ENCODE data around the gene PKMYT1. TPM values are rescaled to one million over a fixed set of nuclear protein-coding genes. Genes with fewer than 3 reads are reported as not detected.

PKMYT1 gene
- polyA plus RNA-seq (ENCODE audit: insufficient read length in 10 of 10) = 10 to 100 TPM in 4 of 10 donors, 1 to 10 TPM in 6; 5.8 to 23.0 (median 9.5) TPM
- long read RNA-seq, donor 1 = 0 reads
- long read RNA-seq, donor 2, partial matches to known transcripts = 6 of 8 reads
- long read RNA-seq, donor 2, other reads (novel, unspliced or antisense) = 0 of 8 reads
- long read RNA-seq, donor 3 = 0 reads
- long read RNA-seq, donor 4, partial matches to known transcripts = 0 of 2 reads
- long read RNA-seq, donor 4, other reads (novel, unspliced or antisense) = 0 of 2 reads
- long read RNA-seq, donor 5, partial matches to known transcripts = 0 of 3 reads
- long read RNA-seq, donor 5, other reads (novel, unspliced or antisense) = 0 of 3 reads
- long read RNA-seq, donor 6, partial matches to known transcripts = 14 of 18 reads
- long read RNA-seq, donor 6, other reads (novel, unspliced or antisense) = 0 of 18 reads
- long read RNA-seq, donor 7, partial matches to known transcripts = 0 of 1 reads
- long read RNA-seq, donor 7, other reads (novel, unspliced or antisense) = 0 of 1 reads
- long read RNA-seq, donor 8 = 0 reads
- long read RNA-seq, donor 9, partial matches to known transcripts = 0 of 1 reads
- long read RNA-seq, donor 9, other reads (novel, unspliced or antisense) = 0 of 1 reads

- peak; percentile 90 to 97 (median 95) for DNase-seq
Observed at GRCh38 chr16:2980227-2981176, at the start of gene PKMYT1. TSS of gene PKMYT1 (minus strand) at chr16:2980446. CDS start at chr16:2979657, 789 bp downstream.

GRCh38 chr16:3029491-3030221, 49.4 kb upstream of the PKMYT1 start:
- DNase-seq = peak in 2 of 3 donors; percentile 36 to 66

GRCh38 chr16:3028716-3029319, 48.6 kb upstream of the PKMYT1 start:
- peak in 1 of 3 donors; percentile 37 for DNase-seq

DNA sequence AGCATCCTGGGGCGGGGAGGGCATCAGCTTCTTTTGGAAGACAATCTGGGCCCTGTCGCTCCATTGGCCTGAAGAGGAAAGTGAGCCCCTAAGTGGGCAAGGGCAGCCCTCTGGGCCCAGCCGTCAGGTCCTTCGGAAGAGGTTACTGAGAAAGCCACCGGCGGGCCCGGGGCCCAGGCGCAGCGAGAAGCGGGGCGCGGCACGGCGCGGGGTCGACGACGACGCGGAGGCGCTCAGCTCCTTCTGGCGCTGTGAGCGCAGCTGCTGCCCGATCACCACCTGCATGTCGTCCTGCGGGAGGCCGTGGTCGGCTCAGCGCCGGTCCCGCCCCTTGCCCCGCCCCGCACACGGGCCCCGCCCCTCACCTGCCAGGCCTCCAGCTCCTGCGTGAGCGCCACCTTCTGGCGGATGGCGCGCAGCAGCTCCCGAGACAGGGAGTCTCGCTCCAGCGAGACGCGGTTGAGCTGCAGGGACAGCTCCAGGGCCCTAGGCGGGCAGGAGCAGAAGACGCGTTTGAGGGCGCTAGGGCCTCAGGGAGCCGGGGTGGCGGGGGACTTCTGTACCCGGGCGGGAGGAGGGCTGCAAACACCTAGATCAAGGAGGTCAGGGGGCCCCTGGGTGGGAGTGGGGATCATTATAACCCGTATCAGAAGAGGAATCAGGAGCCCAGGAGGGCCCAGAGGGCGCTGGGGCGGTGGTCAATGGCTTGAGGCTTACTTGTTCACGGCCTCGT, 47.9 kb upstream of the PKMYT1 start:
- DNase-seq = peak; percentile 67 to 80 (median 76)

DNA sequence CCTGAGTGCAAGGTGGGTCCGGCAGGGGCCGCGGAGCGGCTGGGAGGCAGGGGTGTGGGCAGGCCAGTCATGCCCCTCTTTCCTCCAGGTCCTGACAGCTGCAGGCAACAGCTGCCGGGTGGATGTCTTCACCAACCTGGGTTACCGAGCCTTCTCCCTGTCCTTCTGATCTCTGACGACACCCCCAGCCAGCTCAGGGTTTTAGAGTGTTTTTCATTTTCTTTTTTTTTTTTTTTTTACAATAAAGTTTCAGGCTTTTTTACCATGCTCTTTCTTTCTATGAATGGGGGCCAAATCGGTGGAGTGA, 47.2 kb upstream of the PKMYT1 start:
- DNase-seq = no peak

DNA sequence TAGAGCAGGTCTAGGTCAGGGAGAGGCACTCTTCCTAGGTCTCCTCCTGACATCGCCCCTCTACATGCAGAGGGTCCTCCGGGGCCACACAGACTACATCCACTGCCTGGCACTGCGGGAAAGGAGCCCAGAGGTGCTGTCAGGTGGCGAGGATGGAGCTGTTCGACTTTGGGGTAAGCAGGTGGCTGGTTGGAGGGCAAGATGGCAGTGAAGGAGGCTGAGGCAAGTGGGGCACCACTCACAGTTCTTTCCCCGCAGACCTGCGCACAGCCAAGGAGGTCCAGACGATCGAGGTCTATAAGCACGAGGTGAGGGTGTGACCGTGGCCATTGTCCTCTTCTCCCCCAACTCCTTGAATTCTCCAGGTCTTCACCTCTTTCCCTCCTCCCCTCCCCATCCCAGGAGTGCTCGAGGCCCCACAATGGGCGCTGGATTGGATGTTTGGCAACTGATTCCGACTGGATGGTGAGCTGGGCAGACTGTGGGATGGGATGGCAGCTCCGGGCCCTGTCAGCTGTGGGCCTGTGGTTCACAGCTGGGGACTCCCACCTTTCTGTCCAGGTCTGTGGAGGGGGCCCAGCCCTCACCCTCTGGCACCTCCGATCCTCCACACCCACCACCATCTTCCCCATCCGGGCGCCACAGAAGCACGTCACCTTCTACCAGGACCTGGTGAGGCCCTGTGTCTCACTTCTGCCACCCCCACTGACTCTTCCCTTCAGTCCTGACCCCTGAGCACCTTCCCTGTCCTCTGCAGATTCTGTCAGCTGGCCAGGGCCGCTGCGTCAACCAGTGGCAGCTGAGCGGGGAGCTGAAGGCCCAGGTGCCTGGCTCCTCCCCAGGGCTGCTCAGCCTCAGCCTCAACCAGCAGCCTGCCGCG, 46.6 kb upstream of the PKMYT1 start:
- no peak for DNase-seq

- no peak for DNase-seq
Observed at GRCh38 chr16:3026003-3026378, 45.7 kb upstream of the PKMYT1 start.

DNA sequence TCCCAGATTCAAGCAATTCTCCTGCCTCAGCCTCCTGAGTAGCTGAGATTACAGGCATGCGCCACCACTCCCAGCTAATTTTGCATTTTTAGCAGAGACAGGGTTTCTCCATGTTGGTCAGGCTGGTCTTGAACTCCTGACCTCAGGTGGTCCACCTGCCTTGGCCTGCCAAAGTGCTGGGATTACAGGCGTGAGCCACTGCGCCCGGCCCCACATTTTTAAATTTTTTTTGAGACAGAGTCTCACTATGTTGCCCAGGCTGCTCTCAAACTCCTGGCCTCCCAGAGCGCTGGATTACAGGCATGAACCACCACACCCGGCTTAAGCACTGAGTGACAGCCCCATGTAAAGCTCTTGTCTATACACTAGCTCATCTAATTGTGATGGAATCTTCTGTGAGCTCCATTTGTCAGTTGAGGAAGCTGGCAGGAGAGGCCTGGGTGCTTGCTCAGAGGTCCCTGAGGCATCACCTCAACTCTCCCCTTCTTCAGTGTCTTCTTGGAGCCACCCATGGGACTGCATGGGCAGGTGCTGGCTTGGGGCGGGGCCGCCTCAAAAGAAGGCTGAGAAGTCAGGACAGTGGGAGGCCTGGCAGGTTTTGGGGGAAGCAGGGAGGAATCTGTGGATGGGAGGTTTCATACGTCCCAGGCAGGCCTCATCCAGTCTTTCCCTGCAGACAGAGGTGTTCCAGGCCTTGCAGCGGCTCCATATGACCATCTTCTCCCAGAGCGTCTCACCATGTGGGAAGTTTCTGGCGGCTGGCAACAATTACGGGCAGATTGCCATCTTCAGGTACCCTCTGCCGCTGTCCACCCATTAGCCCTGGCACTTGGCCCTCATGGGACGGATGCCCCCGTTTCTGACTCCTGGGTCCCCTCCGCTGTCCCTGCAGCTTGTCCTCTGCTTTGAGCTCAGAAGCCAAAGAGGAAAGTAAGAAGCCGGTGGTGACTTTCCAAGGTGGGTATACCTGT, 45.1 kb upstream of the PKMYT1 start:
- DNase-seq = no peak

- peak; percentile 97 to 99 (median 97) for DNase-seq
Observed at GRCh38 chr16:3023669-3024478, 43.6 kb upstream of the PKMYT1 start, which contains the start of the genes HCFC1R1 and THOC6. TSS of gene HCFC1R1 (minus strand) at chr16:3023942. CDS start at chr16:3023941, 1 bp downstream. TSS of gene THOC6 (plus strand) at chr16:3024035. CDS start at chr16:3024327, 292 bp downstream.

DNA sequence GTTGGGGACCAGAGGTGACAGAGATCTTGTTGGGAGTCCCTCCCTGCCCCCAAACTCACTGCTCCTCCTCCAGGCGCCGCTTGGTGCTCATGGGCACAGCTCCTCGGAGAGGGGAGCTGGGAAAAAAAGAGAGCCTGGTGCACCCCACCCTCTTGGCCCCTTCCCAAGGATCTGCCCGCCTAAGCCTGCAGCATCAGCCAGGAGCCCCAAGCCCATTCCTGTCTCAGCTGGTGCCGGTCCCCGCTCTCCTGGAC, 43.1 kb upstream of the PKMYT1 start:
- peak in 2 of 3 donors; percentile 54 to 59 for DNase-seq

DNA sequence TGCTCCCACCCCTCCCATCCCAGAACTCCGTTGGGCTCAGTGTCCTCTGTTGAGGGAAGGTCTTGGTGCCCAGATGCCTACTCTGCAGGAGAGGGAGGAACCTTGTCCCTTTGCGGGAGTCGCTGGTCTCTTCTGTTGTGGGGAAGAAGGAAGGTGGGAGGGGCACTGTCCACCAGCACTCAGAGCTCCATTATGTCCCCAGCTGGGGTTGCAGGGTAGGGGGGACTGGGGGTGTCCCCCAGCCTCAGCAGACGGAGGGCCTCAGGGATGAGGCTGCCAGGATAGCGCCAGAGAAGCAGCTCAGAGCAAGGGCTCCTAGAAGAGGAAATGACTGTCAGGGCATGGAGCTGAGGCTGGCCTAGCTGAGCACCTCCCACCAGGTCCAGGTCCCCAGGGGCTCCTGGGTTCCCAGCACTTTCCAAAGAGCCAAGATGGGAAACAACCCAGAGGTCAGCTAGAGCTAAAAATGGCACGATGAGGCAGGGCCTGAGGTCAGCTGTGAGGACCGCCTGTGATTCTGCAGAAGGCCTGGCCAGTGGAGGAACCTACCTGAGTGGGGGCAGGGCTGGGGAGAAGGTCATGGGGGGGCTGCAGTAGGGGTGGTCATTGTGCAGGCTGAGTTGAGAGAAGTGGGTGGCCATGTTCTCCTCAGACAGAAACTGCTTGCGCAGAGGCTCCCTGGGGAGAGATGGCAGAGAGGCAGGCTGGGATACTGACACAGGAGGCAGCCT, 42.6 kb upstream of the PKMYT1 start:
- peak; percentile 38 to 66 (median 40) for DNase-seq

DNA sequence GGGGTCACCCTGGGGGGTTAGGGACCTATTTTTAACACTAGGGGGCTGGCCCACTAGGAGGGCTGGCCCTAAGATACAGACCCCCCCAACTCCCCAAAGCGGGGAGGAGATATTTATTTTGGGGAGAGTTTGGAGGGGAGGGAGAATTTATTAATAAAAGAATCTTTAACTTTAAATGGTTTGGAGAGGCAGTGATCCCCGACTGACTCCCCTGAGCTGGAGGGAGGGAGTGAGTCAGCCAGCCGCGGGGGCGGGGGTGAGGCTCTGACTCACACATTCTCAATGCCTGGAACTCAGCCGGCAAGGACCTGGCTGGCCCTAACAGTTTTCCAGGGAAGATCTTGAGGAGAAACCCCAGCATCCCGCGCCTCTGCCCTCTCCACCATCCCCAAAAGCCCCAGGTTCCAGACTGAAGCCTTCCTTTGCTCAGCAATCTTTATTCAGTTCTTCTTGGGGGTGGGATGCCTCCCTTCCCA, 42.0 kb upstream of the PKMYT1 start:
- peak; percentile 93 to 95 (median 95) for DNase-seq

DNA sequence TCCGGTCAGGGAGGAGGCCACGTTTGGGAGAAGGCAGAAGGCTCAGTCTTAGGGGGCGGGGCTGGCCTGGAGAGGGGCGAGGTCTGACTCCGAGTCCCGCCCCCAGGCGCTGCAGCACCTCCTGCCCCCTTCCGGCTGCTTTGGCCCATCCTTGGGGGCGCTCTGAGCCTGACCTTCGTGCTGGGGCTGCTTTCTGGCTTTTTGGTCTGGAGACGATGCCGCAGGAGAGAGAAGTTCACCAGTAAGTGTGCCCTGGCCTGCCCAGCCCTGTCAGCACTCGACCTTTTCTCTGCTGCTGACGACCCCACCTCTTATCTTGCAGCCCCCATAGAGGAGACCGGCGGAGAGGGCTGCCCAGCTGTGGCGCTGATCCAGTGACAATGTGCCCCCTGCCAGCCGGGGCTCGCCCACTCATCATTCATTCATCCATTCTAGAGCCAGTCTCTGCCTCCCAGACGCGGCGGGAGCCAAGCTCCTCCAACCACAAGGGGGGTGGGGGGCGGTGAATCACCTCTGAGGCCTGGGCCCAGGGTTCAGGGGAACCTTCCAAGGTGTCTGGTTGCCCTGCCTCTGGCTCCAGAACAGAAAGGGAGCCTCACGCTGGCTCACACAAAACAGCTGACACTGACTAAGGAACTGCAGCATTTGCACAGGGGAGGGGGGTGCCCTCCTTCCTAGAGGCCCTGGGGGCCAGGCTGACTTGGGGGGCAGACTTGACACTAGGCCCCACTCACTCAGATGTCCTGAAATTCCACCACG, 41.4 kb upstream of the PKMYT1 start:
- peak; percentile 82 to 93 (median 90) for DNase-seq

DNA sequence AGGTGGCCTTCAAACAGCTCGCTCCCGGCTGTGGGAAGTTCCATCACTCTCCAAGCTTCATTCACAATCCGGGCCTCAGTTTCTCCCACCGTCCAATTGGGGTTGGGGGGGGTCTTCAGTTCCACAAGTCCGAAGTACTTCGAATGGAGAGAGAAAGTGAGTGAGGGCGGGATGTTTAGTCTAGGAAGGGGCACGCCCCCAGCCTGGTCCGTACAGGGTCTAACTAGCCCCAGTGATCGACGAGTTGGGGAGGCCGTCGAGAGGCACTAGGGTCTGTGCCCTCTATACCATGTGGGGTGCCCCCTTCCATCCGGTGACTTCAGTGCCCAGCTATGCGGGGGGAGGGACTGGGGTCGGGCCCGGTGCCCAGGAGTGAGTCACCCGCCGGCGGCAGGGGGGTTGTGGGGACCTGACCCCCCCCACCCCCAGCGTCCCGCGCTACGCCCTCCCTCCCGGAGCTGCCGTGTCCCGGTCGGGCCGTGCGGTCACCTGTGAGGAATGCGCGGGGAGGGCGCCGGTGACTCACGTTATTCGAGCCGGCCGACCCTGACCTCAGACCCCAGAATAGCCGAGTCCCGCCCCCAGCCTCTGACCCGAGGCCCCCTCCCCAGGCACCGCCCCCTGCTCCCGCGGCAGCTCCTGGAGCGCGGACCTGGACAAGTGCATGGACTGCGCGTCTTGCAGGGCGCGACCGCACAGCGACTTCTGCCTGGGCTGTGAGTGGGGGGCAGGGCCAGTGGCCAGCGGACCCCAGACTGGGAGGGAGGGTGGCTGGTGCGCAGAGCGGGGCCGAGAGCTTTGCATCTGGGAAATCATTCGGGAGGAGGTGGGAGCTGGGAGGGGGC, 40.6 kb upstream of the PKMYT1 start:
- peak; percentile 70 to 87 (median 77) for DNase-seq

GRCh38 chr16:3020247-3020603, 40.0 kb upstream of the PKMYT1 start, which contains the start of gene TNFRSF12A:
TSS of gene TNFRSF12A (plus strand) at chr16:3020368. CDS start at chr16:3020398, 30 bp downstream.
- peak; percentile 79 to 91 (median 81) for DNase-seq
